GM18499 (cell line): ENCODE data around the gene FAM13A.
"Not testable (repeated sequence)": the region's sequence is repeated elsewhere in the genome, so short reads cannot be mapped to it uniquely, and the experiment has no call there.

ENCODE experiments used
- ATAC-seq: cut with Tn5 transposase; IDR thresholded peaks from one replicate; pipeline ENCODE4 v1.9.1; 2021; ENCODE audit warnings: moderate number of reproducible peaks; ENCODE audit not compliant: insufficient read depth, unreplicated experiment

Gene FAM13A

DNA sequence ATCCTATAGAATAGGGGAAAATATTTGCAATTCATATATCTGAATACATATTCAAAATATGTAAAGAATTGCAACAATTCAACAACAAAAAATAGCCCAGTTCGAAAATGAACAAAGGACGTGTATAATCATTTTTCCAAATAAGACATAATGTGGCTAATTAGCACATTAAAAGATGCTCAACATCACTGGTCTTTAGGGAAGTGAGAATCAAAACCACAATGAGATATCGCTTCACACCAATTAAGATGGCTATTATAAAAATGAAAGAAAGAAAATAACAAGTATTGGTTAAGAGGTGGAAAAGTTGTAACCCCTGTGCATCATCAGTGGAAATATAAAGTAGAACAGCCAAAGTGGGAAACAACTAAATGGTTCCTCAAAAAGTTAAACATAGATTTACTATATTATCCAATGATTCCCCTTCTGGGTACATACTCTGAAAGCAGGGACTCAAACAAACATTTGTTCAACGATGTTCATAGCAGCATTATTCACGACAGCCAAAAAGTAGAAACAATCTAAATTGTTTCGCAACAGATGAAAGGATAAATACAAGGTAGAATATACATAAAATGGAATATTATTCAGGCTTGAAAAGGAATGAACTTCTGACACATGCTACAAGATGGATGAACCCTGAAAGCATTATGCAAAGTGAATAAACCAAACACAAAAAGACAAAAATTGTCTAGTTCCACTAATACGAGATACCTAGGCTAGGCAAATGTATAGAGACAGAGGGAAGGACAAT lies 12.7 kb downstream of the FAM13A start:
- ATAC-seq, result no peak

- no peak for ATAC-seq
Observed at GRCh38 chr4:89042055-89042454, 14.9 kb downstream of the FAM13A start.

DNA sequence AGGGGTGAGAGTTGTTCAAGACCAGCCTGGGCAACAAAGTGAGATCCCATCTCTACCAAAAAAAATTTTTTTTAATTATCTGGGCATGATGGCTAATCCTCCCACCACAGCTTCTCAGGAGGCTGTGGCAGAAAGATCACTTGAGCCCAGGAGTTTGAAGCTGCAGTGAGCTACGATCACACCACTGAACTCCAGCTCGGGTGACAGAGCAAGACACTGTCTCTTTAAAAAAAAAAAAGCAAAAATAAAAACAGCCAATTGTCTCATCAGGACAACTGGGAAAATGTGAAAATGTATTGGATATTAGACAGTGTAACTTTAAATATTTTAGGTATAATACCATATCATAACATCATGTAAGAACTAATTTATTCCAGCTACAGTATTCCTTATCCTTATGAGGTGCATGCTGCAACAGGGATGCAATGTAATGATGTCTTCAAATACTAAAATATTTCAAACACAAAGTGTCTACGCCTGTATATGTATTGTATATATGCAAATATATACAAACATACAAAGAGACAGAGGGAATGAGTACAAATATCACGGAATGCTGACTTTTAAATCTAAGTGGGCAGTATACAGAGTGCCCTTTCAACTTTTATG lies 17.2 kb downstream of the FAM13A start:
- no peak for ATAC-seq

DNA sequence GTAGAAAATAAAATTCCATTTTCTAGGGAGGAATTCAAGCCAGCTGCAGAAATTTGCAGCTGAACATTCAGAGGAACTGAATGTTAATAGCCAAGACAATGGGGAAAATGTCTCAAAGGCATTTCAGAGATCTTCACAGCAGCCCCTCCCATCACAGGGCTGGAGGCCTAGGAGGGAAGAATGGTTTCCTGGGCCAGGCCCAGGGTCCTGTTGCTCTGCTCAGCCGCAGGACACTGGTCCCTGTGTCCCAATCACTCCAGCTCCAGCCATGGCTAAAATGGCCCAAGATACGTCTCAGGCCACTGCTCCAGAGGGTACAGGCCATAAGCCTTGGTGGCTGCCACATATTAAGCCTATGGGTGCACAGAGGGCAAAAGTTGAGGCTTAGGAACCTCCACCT lies 20.4 kb downstream of the FAM13A start:
- ATAC-seq, result no peak

DNA sequence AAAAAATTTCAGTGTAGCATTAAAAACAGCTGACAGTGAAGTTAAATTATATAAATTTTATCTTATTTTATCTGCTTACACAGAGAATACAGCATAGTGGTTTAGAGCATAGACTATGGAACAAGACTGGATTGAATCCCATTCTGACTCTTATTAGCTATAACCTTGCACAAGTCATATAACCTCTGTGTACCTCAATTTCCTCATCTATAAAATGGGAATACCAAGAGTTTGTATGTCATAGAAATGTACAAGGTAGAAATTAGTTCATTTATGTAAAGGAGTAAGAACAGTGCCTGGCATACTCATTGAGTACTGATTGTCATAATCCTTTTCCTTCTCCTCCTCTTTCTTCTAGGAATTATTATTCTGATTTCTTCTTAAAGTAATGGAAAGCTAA lies 25.7 kb downstream of the FAM13A start:
- no peak for ATAC-seq

DNA sequence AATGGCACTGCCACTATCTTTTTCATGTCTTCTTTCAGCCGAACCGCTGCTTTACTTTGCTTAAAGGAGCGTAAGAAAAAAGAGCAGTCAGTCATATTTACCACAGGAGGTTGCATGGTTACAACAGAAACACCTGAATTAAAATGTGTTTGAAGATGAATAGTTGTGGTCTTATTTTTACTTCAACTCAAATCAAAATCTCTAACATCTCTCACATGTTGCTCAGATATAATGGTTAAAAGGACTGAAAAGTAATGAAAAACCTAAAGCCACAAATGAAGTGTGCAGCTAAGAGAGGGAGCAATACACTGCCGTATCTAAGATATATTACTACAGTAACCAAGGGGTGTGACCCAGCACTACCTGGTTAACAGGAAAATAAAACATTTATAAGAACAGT lies 27.4 kb downstream of the FAM13A start:
- no peak for ATAC-seq

- ATAC-seq, result no peak
Observed at GRCh38 chr4:89026542-89026941, 30.4 kb downstream of the FAM13A start.

GRCh38 chr4:89024051-89024675 lies 32.8 kb downstream of the FAM13A start:
- peak; percentile 86 for ATAC-seq

- ATAC-seq, result no peak
Observed at GRCh38 chr4:89023140-89023539, 33.8 kb downstream of the FAM13A start.

DNA sequence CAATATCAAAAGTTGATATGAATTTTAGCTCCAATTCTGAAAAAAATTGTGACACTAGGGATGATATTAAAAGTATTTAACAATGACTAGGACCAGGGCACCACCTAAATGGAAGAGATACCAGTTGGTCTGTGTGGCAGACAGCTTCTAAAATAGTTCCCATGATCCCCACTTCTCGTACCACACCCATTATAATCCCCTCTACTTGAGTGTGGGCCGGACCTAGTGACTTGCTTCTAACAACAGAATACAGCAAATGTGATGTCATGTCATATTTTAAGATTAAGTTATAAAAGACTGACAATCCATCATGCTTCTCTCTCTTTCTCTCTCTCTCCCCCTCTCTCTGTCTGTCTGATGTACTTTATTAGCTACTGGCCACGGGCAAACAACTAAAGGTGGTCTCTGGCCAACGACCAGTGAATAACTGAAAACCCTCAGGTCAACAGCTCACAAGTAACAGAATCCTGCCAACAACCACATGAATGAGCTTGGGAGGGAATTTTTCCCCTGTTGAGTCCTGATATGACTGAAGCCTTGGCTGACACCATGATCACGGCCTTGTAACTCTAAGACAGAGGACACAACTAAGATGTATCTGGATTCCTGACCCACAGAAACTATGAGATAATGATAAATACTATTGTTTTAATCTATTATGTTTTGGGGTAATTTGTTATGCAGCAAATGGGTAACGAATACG lies 34.4 kb downstream of the FAM13A start:
- no peak for ATAC-seq

GRCh38 chr4:89021684-89022083 lies 35.3 kb downstream of the FAM13A start:
- ATAC-seq, result no peak

DNA sequence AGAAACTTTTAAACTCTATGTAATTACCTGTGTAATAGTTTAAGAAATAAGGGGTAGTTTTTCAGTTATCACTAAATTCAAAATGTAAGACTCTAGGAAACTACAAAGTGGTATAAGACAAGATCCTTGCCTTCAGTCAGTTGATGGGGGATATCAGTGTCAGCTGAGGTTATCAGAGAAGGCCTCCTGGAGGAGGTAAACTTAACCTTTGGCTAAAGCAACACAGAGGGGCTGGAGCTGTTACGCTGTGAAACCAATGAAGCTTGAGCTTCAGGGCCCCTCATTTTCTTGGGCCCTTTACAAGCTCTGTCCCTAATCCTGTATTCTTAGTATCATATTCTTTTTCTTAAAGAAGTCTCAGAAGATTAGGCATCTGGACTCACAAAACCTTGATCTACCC lies 35.9 kb downstream of the FAM13A start:
- ATAC-seq, result no peak

DNA sequence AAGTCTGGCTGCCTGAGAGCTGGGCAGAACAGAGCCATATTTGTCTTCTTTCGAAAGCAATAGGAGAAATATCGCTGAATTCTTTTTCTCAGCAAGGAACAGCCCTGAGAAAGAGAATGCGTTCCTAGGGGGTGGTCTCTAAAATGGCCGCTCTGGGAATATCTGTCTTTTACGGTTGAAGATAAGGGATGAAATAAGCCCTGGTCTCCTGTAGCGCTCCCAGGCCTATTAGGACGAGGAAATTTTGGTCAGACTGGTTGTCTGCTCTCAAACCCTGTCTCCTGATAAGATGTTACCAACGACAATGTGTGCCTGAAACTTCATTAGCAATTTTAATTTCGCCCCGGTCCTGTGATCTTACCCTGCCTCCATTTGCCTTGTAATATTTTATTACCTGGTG lies 42.1 kb downstream of the FAM13A start:
- not testable (repeated sequence) for ATAC-seq

- no peak for ATAC-seq
Observed at GRCh38 chr4:89009761-89010369, 47.1 kb downstream of the FAM13A start.

DNA sequence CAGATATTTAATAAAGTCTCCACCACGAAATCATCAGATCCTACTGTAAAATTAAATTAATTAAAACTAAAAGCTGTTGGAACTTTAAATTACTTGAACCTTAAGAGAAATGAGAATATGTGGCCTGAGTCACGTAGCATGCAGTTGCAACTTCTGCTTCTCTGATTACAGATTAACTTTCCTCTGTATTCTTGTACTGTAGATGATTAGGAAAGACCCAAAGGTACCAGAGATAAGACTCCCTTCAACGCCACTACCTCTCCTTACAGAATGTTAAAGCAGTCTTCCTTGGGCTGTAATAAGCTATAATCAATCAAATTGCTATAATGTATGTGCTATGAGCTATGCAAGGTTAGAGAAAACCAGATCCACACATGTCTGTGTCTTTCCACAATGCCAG lies 47.9 kb downstream of the FAM13A start:
- ATAC-seq, result no peak

GRCh38 chr4:89008166-89008565 lies 48.8 kb downstream of the FAM13A start:
- ATAC-seq, result no peak

DNA sequence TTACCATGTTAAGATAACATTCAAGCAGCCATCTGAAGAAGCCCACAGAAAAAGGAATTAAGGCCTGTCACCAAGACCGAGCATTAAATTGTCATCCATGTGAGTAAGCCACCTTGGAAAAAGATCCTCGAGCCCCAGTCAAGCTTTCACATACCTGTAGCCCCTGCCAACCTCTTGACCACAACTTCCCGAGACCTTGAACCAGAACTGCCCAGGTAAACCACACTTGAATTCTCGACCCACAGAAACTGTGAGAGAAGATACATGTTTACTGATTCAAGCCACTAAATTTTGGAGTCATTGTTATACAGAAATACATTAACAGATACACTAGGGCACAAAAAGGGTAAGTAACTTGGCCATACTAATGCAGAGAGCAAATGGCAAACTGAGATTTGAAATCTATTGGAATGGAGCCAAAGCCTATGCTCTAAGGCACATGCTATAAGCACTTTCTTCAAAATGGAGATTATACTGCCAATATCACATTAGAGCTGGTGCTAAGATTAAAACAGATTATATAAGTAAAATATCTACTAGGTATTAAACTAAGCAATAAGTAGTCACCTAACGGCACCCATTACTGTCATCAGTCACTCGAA lies 49.5 kb downstream of the FAM13A start:
- ATAC-seq, result no peak

GRCh38 chr4:89006307-89006706 lies 50.7 kb downstream of the FAM13A start:
- no peak for ATAC-seq

DNA sequence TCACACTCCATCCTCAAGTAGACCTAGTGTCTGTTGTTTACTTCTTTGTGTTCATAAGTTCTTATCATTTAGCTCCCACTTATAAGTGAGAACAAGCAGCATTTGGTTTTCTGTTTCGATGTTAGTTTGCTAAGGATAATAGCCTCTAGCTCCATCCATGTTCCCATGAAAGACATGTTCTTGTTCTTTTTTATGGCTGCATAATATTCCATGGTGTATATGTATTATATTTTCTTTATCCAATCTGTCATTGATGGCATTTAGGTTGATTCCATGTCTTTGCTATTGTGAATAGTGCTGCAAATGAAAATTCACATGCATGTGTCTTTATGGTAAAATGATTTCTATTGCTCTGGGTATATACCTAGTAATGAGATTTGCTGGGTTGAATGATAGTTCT lies 51.9 kb downstream of the FAM13A start:
- not testable (repeated sequence) for ATAC-seq
